IMR-90 (cell line): ENCODE data around the gene SEC14L6. TPM values are rescaled to one million over a fixed set of nuclear protein-coding genes. Genes with fewer than 3 reads are reported as not detected.

Source experiments
- ATAC-seq: fragments of 200-7000 bp; cut with Tn5 transposase; 2 replicates; pipeline ENCODE4 v1.9.1; 2020; ENCODE audit warnings: low read depth, mild to moderate bottlenecking, moderate library complexity
- BruUV-seq: library from RNA; stranded (reverse); fragments of 400-500 nt; replicated peaks from 2 replicates; lab custom pipeline; 2021; lab: Mats Ljungman, UMichigan
- CTCF ChIA-PET: fragments of 300-600 bp; formaldehyde crosslinking; extraction: SDS; loops from one replicate; lab custom pipeline; 2021; ENCODE audit warnings: antibody characterized with exemption; lab: Yijun Ruan, JAX
- POLR2A ChIA-PET: fragments of 300-600 bp; sonication (Branson Sonifier 250); formaldehyde crosslinking; loops from one replicate; lab custom pipeline; 2022; ENCODE audit warnings: antibody characterized with exemption; ENCODE audit not compliant: unreplicated experiment; lab: Charles Lee
- DNase-seq: peaks from one replicate; pipeline ENCODE4 v3.0.0; 2013
- H2AFZ ChIP-seq: replicated peaks from 2 replicates; pipeline ENCODE3; 2013; ENCODE audit warnings: low read length, mild to moderate bottlenecking; ENCODE audit not compliant: poor library complexity
- H2AK5ac ChIP-seq: 2 replicates; pipeline ENCODE4 v1.6.1; 2013; ENCODE audit warnings: low read depth, low read length, inconsistent platforms
- H2AK9ac ChIP-seq: replicated peaks from 2 replicates; pipeline ENCODE3; 2013; ENCODE audit warnings: mild to moderate bottlenecking, low read depth, low read length, moderate library complexity; ENCODE audit not compliant: poor library complexity
- H2BK120ac ChIP-seq: 2 replicates; pipeline ENCODE4 v1.6.1; 2013; ENCODE audit warnings: low read depth, low read length, inconsistent platforms
- H2BK15ac ChIP-seq: 3 replicates; pipeline ENCODE4 v1.6.1; 2013; ENCODE audit warnings: low read depth, low read length, inconsistent platforms
- H2BK20ac ChIP-seq: 2 replicates; pipeline ENCODE4 v1.6.1; 2013; ENCODE audit warnings: low read depth, mild to moderate bottlenecking, inconsistent platforms, low read length, moderate library complexity
- H2BK5ac ChIP-seq: 2 replicates; pipeline ENCODE4 v1.6.1; 2013; ENCODE audit warnings: mild to moderate bottlenecking, low read depth, low read length, inconsistent platforms; ENCODE audit not compliant: poor library complexity, severe bottlenecking
- H3K14ac ChIP-seq: replicated peaks from 2 replicates; pipeline ENCODE4 v1.6.1; 2013; ENCODE audit warnings: low read depth, low read length, inconsistent platforms
- H3K18ac ChIP-seq: 2 replicates; pipeline ENCODE4 v1.6.1; 2013; ENCODE audit warnings: low read depth, low read length, control low read depth
- H3K23ac ChIP-seq: 2 replicates; pipeline ENCODE4 v1.6.1; 2013; ENCODE audit warnings: low read depth, low read length, inconsistent platforms
- H3K27ac ChIP-seq: 2 replicates; pipeline ENCODE4 v1.5.1; 2013; ENCODE audit warnings: mild to moderate bottlenecking, control low read depth, low read length; ENCODE audit not compliant: insufficient read depth
- H3K27me3 ChIP-seq: 2 replicates; pipeline ENCODE4 v1.6.1; 2013; ENCODE audit warnings: low read length; ENCODE audit not compliant: control insufficient read depth, insufficient read depth
- H3K36me3 ChIP-seq: 2 replicates; pipeline ENCODE4 v1.6.1; 2013; ENCODE audit warnings: low read length, mixed read lengths; ENCODE audit not compliant: control insufficient read depth, insufficient read depth
- H3K4ac ChIP-seq: 2 replicates; pipeline ENCODE4 v1.6.1; 2013; ENCODE audit warnings: low read depth, low read length, inconsistent platforms
- H3K4me1 ChIP-seq: 2 replicates; pipeline ENCODE4 v1.6.1; 2013; ENCODE audit warnings: low read length, mixed read lengths; ENCODE audit not compliant: control insufficient read depth, insufficient read depth
- H3K4me2 ChIP-seq: 2 replicates; pipeline ENCODE4 v1.6.1; 2013; ENCODE audit warnings: low read depth, mild to moderate bottlenecking, control low read depth, low read length, moderate library complexity
- H3K4me3 ChIP-seq: 2 replicates; pipeline ENCODE4 v1.5.1; 2013; ENCODE audit warnings: low read depth, mild to moderate bottlenecking, control low read depth, low read length, moderate library complexity; ENCODE audit not compliant: insufficient read depth
- H3K56ac ChIP-seq: 2 replicates; pipeline ENCODE4 v1.6.1; 2013; ENCODE audit warnings: low read length, inconsistent platforms; ENCODE audit not compliant: insufficient read depth; ENCODE audit errors: extremely low read depth
- H3K79me1 ChIP-seq, 2 experiments: 2 replicates each; pipeline ENCODE4 v1.6.1; 2013; ENCODE audit warnings: low read length in 2 of 2, inconsistent platforms in 1 of 2, low read depth in 1 of 2
- H3K9ac ChIP-seq: 2 replicates; pipeline ENCODE4 v1.6.1; 2013; ENCODE audit warnings: low read depth, low read length, control low read depth
- H3K9me1 ChIP-seq: 2 replicates; pipeline ENCODE4 v1.6.1; 2013; ENCODE audit warnings: low read length, inconsistent platforms; ENCODE audit not compliant: insufficient read depth
- H3K9me3 ChIP-seq: 2 replicates; pipeline ENCODE4 v1.6.1; 2013; ENCODE audit warnings: low read length; ENCODE audit not compliant: control insufficient read depth, insufficient read depth
- H4K20me1 ChIP-seq: 2 replicates; pipeline ENCODE4 v1.6.1; 2013; ENCODE audit warnings: low read length, inconsistent platforms; ENCODE audit not compliant: insufficient read depth
- H4K5ac ChIP-seq: 2 replicates; pipeline ENCODE4 v1.6.1; 2013; ENCODE audit warnings: mild to moderate bottlenecking, low read depth, low read length, control low read depth
- H4K8ac ChIP-seq, 2 experiments: 2 replicates each; pipeline ENCODE4 v1.6.1; 2013; ENCODE audit warnings: low read depth in 2 of 2, low read length in 2 of 2, control low read depth in 1 of 2, inconsistent platforms in 1 of 2
- H4K91ac ChIP-seq: 2 replicates; pipeline ENCODE4 v1.6.1; 2013; ENCODE audit warnings: low read depth, low read length, inconsistent platforms; ENCODE audit not compliant: insufficient read depth
- CHD1 ChIP-seq: IDR thresholded peaks from 2 replicates; pipeline ENCODE4 v1.6.1; 2012; ENCODE audit warnings: low read depth, low read length, improper control_type of control experiment
- FOS ChIP-seq: fragments of 150-350 bp; IDR thresholded peaks from 2 replicates; pipeline ENCODE4 v1.6.1; 2016; ENCODE audit warnings: low read depth, low read length
- MAZ ChIP-seq: IDR thresholded peaks from 2 replicates; pipeline ENCODE4 v1.6.1; 2012; ENCODE audit warnings: low read depth, mild to moderate bottlenecking, low read length, improper control_type of control experiment, moderate library complexity, borderline replicate concordance
- MXI1 ChIP-seq: IDR thresholded peaks from 2 replicates; pipeline ENCODE4 v1.6.1; 2012; ENCODE audit warnings: low read depth, mild to moderate bottlenecking, low read length, moderate library complexity, borderline replicate concordance
- POLR2A ChIP-seq: IDR thresholded peaks from 2 replicates; pipeline ENCODE4 v1.6.1; 2012; ENCODE audit warnings: mild to moderate bottlenecking, low read depth, low read length
- WGBS, 2 experiments: methylation state at CpG; one replicate each; pipeline versions ENCODE4 v1.1.5 to v1.1.7; 2013; ENCODE audit warnings: missing lambda C conversion rate in 2 of 2; ENCODE audit not compliant: insufficient read length in 1 of 2; ENCODE audit errors: extremely low coverage in 2 of 2; 5-methylcytosine and 5-hydroxymethylcytosine counted together
- dilution Hi-C: fragments of 300-500 bp; cut with HindIII; formaldehyde crosslinking; loops from one replicate; pipeline ENCODE4 v1.14.3; 2018; ENCODE audit warnings: low sequenced_read_pairs; ENCODE audit not compliant: unreplicated experiment
- in situ Hi-C: fragments of 300-500 bp; cut with MboI; formaldehyde crosslinking; loops from 3 replicates; pipeline ENCODE4 v1.14.3; 2019; ENCODE audit warnings: low sequenced_read_pairs, inconsistent platforms, mixed read lengths
- intact Hi-C: fragments of 100-400 bp; cut with micrococcal nuclease; formaldehyde crosslinking; loops from 2 replicates; pipeline ENCODE4 v1.10.0; 2022
- polyA plus RNA-seq, 3 experiments: library from polyadenylated mRNA; depleted of rRNA; stranded (reverse); fragments of >200 nt; gene quantifications; 2 replicates each; pipeline ENCODE4 v1.2.3, GENCODE V29; 2012; ENCODE audit warnings: low replicate concordance in 1 of 3
- total RNA-seq: library from RNA; depleted of rRNA; stranded (reverse); fragments of >200 nt; gene quantifications from 2 replicates; pipeline ENCODE4 v1.2.3, GENCODE V29; 2012

The SEC14L6 gene
- total and polyA plus RNA-seq, 2 of the 4 experiments (the other 2 are of a cell fraction) = 0.09 TPM; not detected in 1

- WGBS, 2 experiments = 60% methylated on average over 2 of the region's 6 CpGs; no CpG with 5 or more reads in 1 of the 2 experiments
- H3K9me1 ChIP-seq = no peaks in the 10 kb centered on the region
- no peak for ATAC-seq
- no peak overlapping the region for H3K27ac ChIP-seq
- in situ Hi-C loops = no loop called here
- intact Hi-C loops = no loop called here
- no peak overlapping the region for H4K91ac ChIP-seq
- H3K9ac ChIP-seq = no peak overlapping the region
- H3K9me3 ChIP-seq = peaks cover 3% of the 10 kb centered on the region; the same call in 1 of the 2 replicates
- no peak overlapping the region for H3K4me3 ChIP-seq
- no peak overlapping the region for H2BK20ac ChIP-seq
- no peak for TF ChIP-seq POLR2A
- TF ChIP-seq MAZ = no peak
- no peak for TF ChIP-seq MXI1
- TF ChIP-seq CHD1 = no peak
- no peak for TF ChIP-seq FOS
- H3K14ac ChIP-seq = no peak overlapping the region
- CTCF ChIA-PET = no interaction called here
- H4K20me1 ChIP-seq = no peaks in the 10 kb centered on the region
- H3K18ac ChIP-seq = no peak overlapping the region
- H3K4me1 ChIP-seq = no peaks in the 10 kb centered on the region
- no peak overlapping the region for H2AK9ac ChIP-seq
- no peak overlapping the region for H2BK5ac ChIP-seq
- H3K4ac ChIP-seq = no peak overlapping the region
- H3K23ac ChIP-seq = no peak overlapping the region
- peaks cover 31% of the 10 kb centered on the region for H3K27me3 ChIP-seq
- H2AFZ ChIP-seq = no peak overlapping the region
- H4K8ac ChIP-seq = no peak overlapping the region
- H3K79me1 ChIP-seq = no peaks in the 10 kb centered on the region
- H2BK15ac ChIP-seq = no peak overlapping the region
- no peak overlapping the region for H2BK120ac ChIP-seq
- H3K56ac ChIP-seq = no peak overlapping the region
- H3K4me2 ChIP-seq = no peak overlapping the region
- POLR2A ChIA-PET = no interaction called here
- H2AK5ac ChIP-seq = no peak overlapping the region
- dilution Hi-C loops = no loop called here
- BruUV-seq = no TSS peak
- no peak overlapping the region for H4K5ac ChIP-seq
- H3K36me3 ChIP-seq = no peaks in the 10 kb centered on the region
- no peak for DNase-seq
Observed at GRCh38 chr22:30516273-30516672, 30.3 kb downstream of the SEC14L6 start.
